GM23338 (cell line): ENCODE measurements around the gene MUC5B. TPM values are rescaled to one million over a fixed set of nuclear protein-coding genes. Genes with fewer than 3 reads are reported as not detected.

Experiments
- ATAC-seq: fragments of 200-7000 bp; cut with Tn5 transposase; 3 replicates; pipeline ENCODE4 v1.9.1; 2020
- DNase-seq: peaks from one replicate; pipeline ENCODE4 v3.0.0-alpha.2; 2015; ENCODE audit warnings: low spot score
- H2AFZ ChIP-seq: fragments of 200-600 bp; sonication (generic); 2 replicates; pipeline ENCODE4 v1.8.0; 2016; ENCODE audit warnings: antibody characterized with exemption, mild to moderate bottlenecking, moderate library complexity
- H3F3A ChIP-seq: fragments of 200-600 bp; sonication (generic); replicated peaks from 2 replicates; pipeline ENCODE4 v1.8.0; 2017; ENCODE audit warnings: antibody characterized with exemption, mixed run types, low read depth
- H3K27ac ChIP-seq: fragments of 200-600 bp; sonication (generic); 2 replicates; pipeline ENCODE4 v1.6.1; 2016; ENCODE audit warnings: low read depth
- H3K27me3 ChIP-seq: fragments of 200-600 bp; sonication (generic); 2 replicates; pipeline ENCODE4 v1.8.0; 2016; ENCODE audit warnings: mild to moderate bottlenecking, mixed run types, moderate library complexity; ENCODE audit not compliant: insufficient read depth
- H3K36me3 ChIP-seq: fragments of 200-600 bp; sonication (generic); 2 replicates; pipeline ENCODE4 v1.8.0; 2016; ENCODE audit warnings: mild to moderate bottlenecking; ENCODE audit not compliant: insufficient read depth
- H3K4me1 ChIP-seq: fragments of 200-600 bp; sonication (generic); 2 replicates; pipeline ENCODE4 v1.8.0; 2016; ENCODE audit warnings: mild to moderate bottlenecking, moderate library complexity; ENCODE audit not compliant: insufficient read depth
- H3K4me2 ChIP-seq: fragments of 200-600 bp; sonication (generic); 2 replicates; pipeline ENCODE4 v1.7.1; 2017; ENCODE audit warnings: mixed run types
- H3K4me3 ChIP-seq: fragments of 200-600 bp; sonication (generic); 2 replicates; pipeline ENCODE4 v1.6.1; 2016; ENCODE audit warnings: mixed run types
- H3K79me2 ChIP-seq: fragments of 200-600 bp; sonication (generic); replicated peaks from 2 replicates; pipeline ENCODE4 v1.8.0; 2017; ENCODE audit warnings: mild to moderate bottlenecking; ENCODE audit not compliant: insufficient read depth
- H3K9me2 ChIP-seq: fragments of 200-600 bp; sonication (generic); 2 replicates; pipeline ENCODE4 v1.8.0; 2017; ENCODE audit not compliant: insufficient read depth
- H4K20me1 ChIP-seq: fragments of 200-600 bp; sonication (generic); replicated peaks from 2 replicates; pipeline ENCODE4 v1.8.0; 2017; ENCODE audit warnings: mild to moderate bottlenecking; ENCODE audit not compliant: insufficient read depth
- H3K27ac Mint-ChIP-seq: 2 replicates; pipeline ENCODE4 v1.8.0; 2020; ENCODE audit warnings: inconsistent platforms, mild to moderate bottlenecking, moderate library complexity, mixed read lengths
- H3K27me3 Mint-ChIP-seq: 3 replicates; pipeline ENCODE4 v1.8.0; 2022; ENCODE audit warnings: low read depth, mild to moderate bottlenecking, moderate library complexity, mixed read lengths, inconsistent platforms; ENCODE audit not compliant: insufficient read depth, poor library complexity
- H3K36me3 Mint-ChIP-seq: 3 replicates; pipeline ENCODE4 v1.8.0; 2021; ENCODE audit warnings: low read depth, mild to moderate bottlenecking, inconsistent platforms, moderate library complexity, mixed read lengths
- H3K4me1 Mint-ChIP-seq: 3 replicates; pipeline ENCODE4 v1.8.0; 2020; ENCODE audit warnings: mild to moderate bottlenecking, inconsistent platforms, mixed read lengths
- H3K4me3 Mint-ChIP-seq: 3 replicates; pipeline ENCODE4 v1.8.0; 2021; ENCODE audit warnings: moderate library complexity, mild to moderate bottlenecking, inconsistent platforms, mixed read lengths
- H3K9me3 Mint-ChIP-seq: 3 replicates; pipeline ENCODE4 v1.8.0; 2020; ENCODE audit warnings: moderate library complexity, mild to moderate bottlenecking, inconsistent platforms, mixed read lengths
- CREB1 ChIP-seq: fragments of 250-450 bp; sonication (Bioruptor Pico); IDR thresholded peaks from 2 replicates; pipeline ENCODE4 v1.5.0; 2020; ENCODE audit warnings: low read depth, mild to moderate bottlenecking, moderate library complexity
- CTCF ChIP-seq, 2 experiments: fragments of 200-600 bp in 1 of 2; sonication (generic) in 1 of 2; conservative IDR thresholded peaks; 2 replicates each; pipeline versions ENCODE4 v1.5.1 to v1.6.1; 2016 to 2017; ENCODE audit warnings: antibody characterized with exemption in 2 of 2, low read depth in 2 of 2, mild to moderate bottlenecking in 2 of 2, moderate library complexity in 1 of 2
- ETS1 ChIP-seq: IDR thresholded peaks from 2 replicates; pipeline ENCODE4 v1.6.1; 2016; ENCODE audit warnings: antibody characterized with exemption
- EZH2 ChIP-seq: fragments of 200-600 bp; sonication (generic); IDR thresholded peaks from one replicate; pipeline ENCODE4 v1.8.0; 2017; ENCODE audit warnings: antibody characterized with exemption, mild to moderate bottlenecking, low read depth; ENCODE audit not compliant: unreplicated experiment
- EZH2phosphoT487 ChIP-seq: fragments of 200-600 bp; sonication (generic); IDR thresholded peaks from one replicate; pipeline ENCODE4 v1.8.1; 2018; ENCODE audit warnings: antibody characterized with exemption; ENCODE audit not compliant: unreplicated experiment
- JUNB ChIP-seq: IDR thresholded peaks from one replicate; pipeline ENCODE4 v1.6.1; 2016; ENCODE audit warnings: antibody characterized with exemption; ENCODE audit not compliant: unreplicated experiment
- NANOG ChIP-seq: IDR thresholded peaks from 2 replicates; pipeline ENCODE4 v1.6.1; 2016; ENCODE audit warnings: antibody characterized with exemption, borderline replicate concordance
- POLR2AphosphoS5 ChIP-seq: IDR thresholded peaks from 2 replicates; pipeline ENCODE4 v1.6.1; 2016; ENCODE audit warnings: antibody characterized with exemption, low read depth
- REST ChIP-seq: IDR thresholded peaks from one replicate; pipeline ENCODE4 v1.6.1; 2018; ENCODE audit warnings: antibody characterized with exemption; ENCODE audit not compliant: unreplicated experiment
- STAT1 ChIP-seq: IDR thresholded peaks from one replicate; pipeline ENCODE4 v1.6.1; 2016; ENCODE audit warnings: antibody characterized with exemption; ENCODE audit not compliant: unreplicated experiment
- ZNF114 ChIP-seq: fragments of 250-450 bp; sonication (Bioruptor Pico); IDR thresholded peaks from 2 replicates; pipeline ENCODE4 v1.5.0; 2020; ENCODE audit warnings: mild to moderate bottlenecking, moderate library complexity
- ZNF331 ChIP-seq: fragments of 250-450 bp; sonication (Bioruptor Pico); IDR thresholded peaks from 2 replicates; pipeline ENCODE4 v1.5.0; 2020; ENCODE audit warnings: low read depth, mild to moderate bottlenecking, moderate library complexity
- ZNF462 ChIP-seq: fragments of 250-450 bp; sonication (Bioruptor Pico); IDR thresholded peaks from 2 replicates; pipeline ENCODE4 v1.5.0; 2020; ENCODE audit warnings: mild to moderate bottlenecking, moderate library complexity
- polyA plus RNA-seq: library from polyadenylated mRNA; unstranded; fragments of >200 nt; fragmentation: Nextera tagmentation; extraction: Ambion mirVana; gene quantifications from 2 replicates; pipeline ENCODE4 v1.2.1, GENCODE V29; 2016
- total RNA-seq: library from RNA; depleted of rRNA; stranded (reverse); fragments of >200 nt; shearing (Covaris generic); gene quantifications from 2 replicates; pipeline ENCODE4 v1.2.3, GENCODE V29; 2014

Gene MUC5B
- total and polyA plus RNA-seq, 2 experiments from 2014 or later: 0.18 to 0.90 TPM

- peaks cover 10% of the 10 kb centered on the region; the same call in 2 of the 3 replicates for H3K9me3 Mint-ChIP-seq
- H4K20me1 ChIP-seq: no peaks in the 10 kb centered on the region
- no peaks in the 10 kb centered on the region for H3K4me1 ChIP-seq
- H2AFZ ChIP-seq: no peak overlapping the region
- no peak overlapping the region for H3K4me3 ChIP-seq
- no peak overlapping the region for H3K27ac ChIP-seq
- H3K27ac Mint-ChIP-seq: no peak overlapping the region
- no peaks in the 10 kb centered on the region for H3K9me2 ChIP-seq
- no peak overlapping the region for H3K4me3 Mint-ChIP-seq
- no peaks in the 10 kb centered on the region for H3K27me3 ChIP-seq
- no peak for ATAC-seq
- H3K4me1 Mint-ChIP-seq: no peaks in the 10 kb centered on the region
- H3K36me3 ChIP-seq: no peaks in the 10 kb centered on the region
- H3K36me3 Mint-ChIP-seq: peaks cover 58% of the 10 kb centered on the region
- H3K27me3 Mint-ChIP-seq: peaks cover 4% of the 10 kb centered on the region
- no peak for DNase-seq
- peaks cover 4% of the 10 kb centered on the region; the same call in 1 of the 2 replicates for H3K79me2 ChIP-seq
- no peaks in the 10 kb centered on the region for H3F3A ChIP-seq
- H3K4me2 ChIP-seq: no peak overlapping the region
- no peak for TF ChIP-seq ZNF114 (CRISPR knock-in tag)
- TF ChIP-seq POLR2AphosphoS5: no peak
- TF ChIP-seq EZH2phosphoT487: no peak
- no peak for TF ChIP-seq CREB1
- TF ChIP-seq ZNF462: no peak
- TF ChIP-seq ZNF331 (CRISPR knock-in tag): no peak
- TF ChIP-seq REST: no peak
- no peak for TF ChIP-seq STAT1
- TF ChIP-seq EZH2: no peak
- no peak for TF ChIP-seq CTCF (conservative IDR thresholded peaks at IDR 0.05; ENCODE audit: low read depth in 2 of 2)
- no peak for TF ChIP-seq JUNB
- TF ChIP-seq NANOG: no peak
- no peak for TF ChIP-seq ETS1
Observed at GRCh38 chr11:1288426-1289151, 65.7 kb downstream of the MUC5B start.
